ENCODE results near the gene MPG. TPM values are rescaled to one million over a fixed set of nuclear protein-coding genes. Genes with fewer than 3 reads are reported as not detected.

The MPG gene
- total RNA-seq: 161 and 204 TPM in 2 replicates

GRCh38 chr16:77807-78443 is at the start of gene MPG:
Gene MPG, plus strand, starts transcription at chr16:78225. Its CDS starts 85 bp downstream, at chr16:78310.

GRCh38 chr16:53346-54236 is 24.4 kb upstream of the MPG start, which contains the start of the genes POLR3K and SNRNP25:
Gene POLR3K, minus strand, starts transcription at chr16:53608. Its CDS starts 22 bp downstream, at chr16:53586.
Gene SNRNP25, plus strand, starts transcription at chr16:53828. Its CDS starts 189 bp downstream, at chr16:54017.

GRCh38 chr16:72561-73548 is 5.2 kb upstream of the MPG start, which contains the start of gene RHBDF1:
Gene RHBDF1, minus strand, starts transcription at chr16:72631. Its CDS starts 7,616 bp downstream, at chr16:65015.

Small RNA genes lying within 50 kb of the gene (small RNA-seq; reads per million reads assigned to genes)
- gene Z69720.2: not detected

Other genes starting within 250 kb of the MPG start
- 1.2 and 2.1 TPM in 2 replicates for gene POLR3K, start 24.6 kb upstream of the MPG start, total RNA-seq
- gene SNRNP25, start 24.4 kb upstream of the MPG start, total RNA-seq: 13.7 and 27.8 TPM in 2 replicates
- 41.8 and 43.2 TPM in 2 replicates for gene RHBDF1, start 5.6 kb upstream of the MPG start, total RNA-seq
- gene NPRL3, start 60.4 kb downstream of the MPG start, total RNA-seq: 10.5 and 14.1 TPM in 2 replicates
- gene HBZ, start 74.4 kb downstream of the MPG start, total RNA-seq: not detected in 2 replicates
- not detected in 2 replicates for gene HBM, start 87.8 kb downstream of the MPG start, total RNA-seq
- not detected in 2 replicates for gene HBA2, start 94.7 kb downstream of the MPG start, total RNA-seq
- gene HBA1, start 98.5 kb downstream of the MPG start, total RNA-seq: not detected in 2 replicates
- not detected in 2 replicates for gene HBQ1, start 102.2 kb downstream of the MPG start, total RNA-seq
- gene LUC7L, start 151.2 kb downstream of the MPG start, total RNA-seq: 35.5 and 52.6 TPM in 2 replicates
- 59.7 and 67.1 TPM in 2 replicates for gene FAM234A, start 156.6 kb downstream of the MPG start, total RNA-seq
- gene RGS11, start 197.7 kb downstream of the MPG start, total RNA-seq: not detected in 2 replicates
- gene ARHGDIG, start 202.4 kb downstream of the MPG start, total RNA-seq: not detected in 2 replicates
- gene PDIA2, start 204.9 kb downstream of the MPG start, total RNA-seq: not detected in 2 replicates

All from placental epithelial cell (primary cell).